Midbrain (tissue), 1 donor: Measurements from ENCODE around the gene DDX50.
A peak's percentile ranks its signal among the peaks of the same experiment; 100 is the strongest.

ENCODE experiments used
- DNase-seq: peaks from one replicate; lab custom pipeline; 2025; lab: John Stamatoyannopoulos, UW

The DDX50 gene

GRCh38 chr10:68981074-68981473, 80.0 kb downstream of the DDX50 start:
- DNase-seq, result no peak

DNA sequence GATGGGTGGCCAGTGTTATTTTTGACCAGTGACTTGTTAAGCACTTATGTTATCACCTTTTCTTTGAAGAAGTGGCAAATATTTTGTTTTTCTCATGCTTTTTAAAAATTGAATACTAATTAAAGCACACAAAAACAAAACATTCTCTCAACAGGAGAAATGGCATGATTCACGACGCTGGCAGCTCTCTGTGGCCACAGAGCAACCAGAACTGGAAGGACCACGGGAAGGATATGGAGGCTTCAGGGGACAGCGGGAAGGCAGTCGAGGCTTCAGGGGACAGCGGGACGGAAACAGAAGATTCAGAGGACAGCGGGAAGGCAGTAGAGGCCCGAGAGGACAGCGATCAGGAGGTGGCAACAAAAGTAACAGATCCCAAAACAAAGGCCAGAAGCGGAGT, 81.3 kb downstream of the DDX50 start:
- DNase-seq, result no peak

GRCh38 chr10:68987611-68988010, 86.5 kb downstream of the DDX50 start:
- no peak for DNase-seq

- DNase-seq, result peak; percentile 98
Observed at GRCh38 chr10:68988530-68989316, 87.6 kb downstream of the DDX50 start, which contains the start of gene KIFBP. Gene KIFBP, plus strand, starts transcription at chr10:68988803. Its CDS starts 30 bp downstream, at chr10:68988833.

GRCh38 chr10:68989317-68989990, 88.3 kb downstream of the DDX50 start:
- DNase-seq, result no peak

DNA sequence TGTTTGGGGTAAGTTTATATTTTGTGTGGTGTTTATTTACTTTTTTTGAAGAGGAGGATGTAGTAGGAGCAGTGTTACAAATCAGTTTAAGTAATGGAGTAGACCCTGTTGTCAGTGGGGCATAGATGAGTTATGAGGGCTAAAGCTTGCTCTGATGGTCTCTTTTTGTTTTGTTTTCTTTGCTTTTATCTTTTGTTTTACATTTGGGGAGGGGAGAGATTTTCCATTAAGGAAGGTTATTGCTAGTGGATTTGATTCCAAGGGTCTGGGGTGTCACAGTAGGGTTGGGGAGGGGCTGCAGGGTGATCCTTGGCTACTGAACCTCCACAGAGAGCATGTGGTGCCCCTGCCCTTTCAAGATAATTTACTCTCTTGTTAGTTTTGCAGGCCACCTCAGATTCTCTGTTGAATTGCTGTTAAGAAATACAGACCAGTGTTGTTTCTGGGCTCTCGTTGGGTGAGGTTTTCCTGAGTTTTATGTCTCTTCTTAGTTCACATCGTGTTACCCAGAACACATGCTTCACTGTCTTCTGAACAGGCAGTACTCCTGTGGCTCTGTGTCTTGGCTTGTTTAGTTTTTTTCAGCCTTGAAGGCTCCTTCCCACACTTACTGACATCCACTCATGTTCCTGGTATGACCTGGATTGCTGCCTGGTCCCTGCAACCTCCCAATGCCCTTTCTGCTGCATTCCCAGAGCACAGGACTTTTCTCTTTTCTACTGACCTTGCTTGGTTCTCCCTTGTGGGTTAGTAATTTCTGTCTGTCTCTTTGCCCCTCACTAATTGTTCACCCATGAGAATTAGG, 91.7 kb downstream of the DDX50 start:
- no peak for DNase-seq
